Osteoblast (primary cell): ENCODE data around the gene PPARG. TPM values are rescaled to one million over a fixed set of nuclear protein-coding genes. Genes with fewer than 3 reads are reported as not detected.

Experiments used
- DNase-seq: peaks from one replicate; pipeline ENCODE4 v3.0.0; 2011; ENCODE audit warnings: low spot score, mixed read lengths; ENCODE audit not compliant: insufficient read length; ENCODE audit errors: missing footprints
- H2AFZ ChIP-seq: 2 replicates; pipeline ENCODE4 v1.6.0; 2011; ENCODE audit warnings: mild to moderate bottlenecking, low read length
- H3K27ac ChIP-seq: 2 replicates; pipeline ENCODE4 v1.5.1; 2011; ENCODE audit warnings: mild to moderate bottlenecking, low read depth, low read length, moderate library complexity
- H3K27me3 ChIP-seq: 2 replicates; pipeline ENCODE4 v1.6.0; 2012; ENCODE audit warnings: mild to moderate bottlenecking, control low read depth, inconsistent platforms, low read length, moderate library complexity; ENCODE audit not compliant: insufficient read depth
- H3K36me3 ChIP-seq: 2 replicates; pipeline ENCODE4 v1.5.1; 2011; ENCODE audit warnings: mild to moderate bottlenecking, low read length, control low read depth, moderate library complexity; ENCODE audit not compliant: insufficient read depth
- H3K4me1 ChIP-seq: 2 replicates; pipeline ENCODE4 v1.5.1; 2011; ENCODE audit warnings: mild to moderate bottlenecking, low read length, control low read depth, moderate library complexity; ENCODE audit not compliant: insufficient read depth
- H3K4me2 ChIP-seq: 2 replicates; pipeline ENCODE4 v1.6.0; 2011; ENCODE audit warnings: mild to moderate bottlenecking, low read length; ENCODE audit not compliant: insufficient read depth
- H3K4me3 ChIP-seq: fragments of 200-600 bp; sonication (generic); 3 replicates; pipeline ENCODE4 v1.5.1; 2012; ENCODE audit warnings: mild to moderate bottlenecking, low read length, inconsistent platforms; ENCODE audit not compliant: insufficient read depth
- H3K79me2 ChIP-seq: 2 replicates; pipeline ENCODE4 v1.6.0; 2012; ENCODE audit warnings: mild to moderate bottlenecking, low read length, control low read depth, inconsistent platforms; ENCODE audit not compliant: insufficient read depth
- H3K9me3 ChIP-seq: 2 replicates; pipeline ENCODE4 v1.5.1; 2011; ENCODE audit warnings: low read depth, low read length, control low read depth
- H4K20me1 ChIP-seq: 2 replicates; pipeline ENCODE4 v1.6.0; 2012; ENCODE audit warnings: mild to moderate bottlenecking, low read length, control low read depth; ENCODE audit not compliant: insufficient read depth
- CTCF ChIP-seq: IDR thresholded peaks from 2 replicates; pipeline ENCODE4 v1.5.1; 2011; ENCODE audit warnings: mild to moderate bottlenecking, low read depth, low read length, moderate library complexity; ENCODE audit errors: extremely low read depth
- total RNA-seq: library from RNA; depleted of rRNA; stranded (reverse); fragments of >200 nt; gene quantifications from 2 replicates; pipeline ENCODE4 v1.2.3, GENCODE V29; 2012

The PPARG gene
- total RNA-seq, 1 donor: 7.2 TPM

DNA sequence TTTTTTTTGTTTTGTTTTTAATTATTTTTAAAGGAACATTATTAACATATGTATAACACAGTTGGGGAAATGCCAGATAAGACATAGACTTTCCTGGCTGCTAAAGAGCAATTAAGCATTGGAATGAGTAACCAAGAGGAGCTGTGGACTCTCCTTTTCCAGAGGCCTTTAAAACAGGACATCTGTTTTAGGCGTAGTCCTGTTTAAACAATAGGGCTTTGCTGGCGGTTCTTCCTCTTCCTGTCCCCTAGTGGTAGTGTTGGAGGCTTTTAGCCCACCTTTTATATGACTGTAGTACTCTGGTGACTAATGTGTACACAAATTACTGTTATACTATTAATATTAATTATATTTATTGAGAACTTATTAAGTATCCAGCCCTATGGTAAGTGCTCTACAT, 81.9 kb downstream of the PPARG start:
- H3K4me2 ChIP-seq: no peak overlapping the region
- H3K27me3 ChIP-seq: no peaks in the 10 kb centered on the region
- H2AFZ ChIP-seq: no peak overlapping the region
- H3K4me1 ChIP-seq: peaks cover 12% of the 10 kb centered on the region
- no peak overlapping the region for H3K27ac ChIP-seq
- no peaks in the 10 kb centered on the region for H3K79me2 ChIP-seq
- H3K9me3 ChIP-seq: no peaks in the 10 kb centered on the region
- no peak for TF ChIP-seq CTCF
- H4K20me1 ChIP-seq: no peaks in the 10 kb centered on the region
- H3K36me3 ChIP-seq: no peaks in the 10 kb centered on the region
- DNase-seq: no peak
- no peak overlapping the region for H3K4me3 ChIP-seq

- no peaks in the 10 kb centered on the region for H3K79me2 ChIP-seq
- H3K9me3 ChIP-seq: no peaks in the 10 kb centered on the region
- no peaks in the 10 kb centered on the region for H4K20me1 ChIP-seq
- no peaks in the 10 kb centered on the region for H3K36me3 ChIP-seq
- peak overlapping the region; percentile 21 for H2AFZ ChIP-seq
- peak overlapping the region; percentile 62 for H3K4me2 ChIP-seq
- H3K4me3 ChIP-seq: no peak overlapping the region
- H3K27ac ChIP-seq: no peak overlapping the region
- peak; percentile 45 for DNase-seq
- no peak for TF ChIP-seq CTCF
- H3K27me3 ChIP-seq: no peaks in the 10 kb centered on the region
- H3K4me1 ChIP-seq: peaks cover 12% of the 10 kb centered on the region
These were observed 82.8 kb downstream of the PPARG start for GRCh38 chr3:12371525-12372140.

GRCh38 chr3:12372741-12373280, 83.9 kb downstream of the PPARG start:
- H3K9me3 ChIP-seq: no peaks in the 10 kb centered on the region
- H3K4me2 ChIP-seq: no peak overlapping the region
- H3K27me3 ChIP-seq: no peaks in the 10 kb centered on the region
- peaks cover 12% of the 10 kb centered on the region for H3K4me1 ChIP-seq
- no peak for TF ChIP-seq CTCF
- no peak overlapping the region for H3K4me3 ChIP-seq
- no peaks in the 10 kb centered on the region for H3K36me3 ChIP-seq
- no peak for DNase-seq
- no peak overlapping the region for H3K27ac ChIP-seq
- H4K20me1 ChIP-seq: no peaks in the 10 kb centered on the region
- H3K79me2 ChIP-seq: no peaks in the 10 kb centered on the region
- no peak overlapping the region for H2AFZ ChIP-seq

GRCh38 chr3:12375572-12375971, 86.7 kb downstream of the PPARG start:
- Histone ChIP-seq H3K9me3 (no peaks in the 10 kb centered on the region), H3K4me1 (peaks cover 12% of the 10 kb centered on the region), H2AFZ (no peak overlapping the region), H3K4me3 (no peak overlapping the region), H3K36me3 (no peaks in the 10 kb centered on the region), H3K4me2 (no peak overlapping the region), H3K27ac (no peak overlapping the region), H3K27me3 (no peaks in the 10 kb centered on the region), H3K79me2 (no peaks in the 10 kb centered on the region), H4K20me1 (no peaks in the 10 kb centered on the region)
- TF ChIP-seq CTCF: no peak
- DNase-seq: no peak
